HepG2 (cell line): Measurements from ENCODE around the gene ZBTB46. TPM values are rescaled to one million over a fixed set of nuclear protein-coding genes. Genes with fewer than 3 reads are reported as not detected.

Source experiments
- CC2D1A ChIP-seq: sonication (generic); formaldehyde crosslinking; IDR thresholded peaks from 2 replicates; pipeline ENCODE4 v1.8.1; 2023; ENCODE audit warnings: mild to moderate bottlenecking, missing genetic modification reagents
- CENPT ChIP-seq: sonication (generic); formaldehyde crosslinking; IDR thresholded peaks from 2 replicates; pipeline ENCODE4 v1.8.0; 2022; ENCODE audit warnings: low read depth, mild to moderate bottlenecking, moderate library complexity, missing genetic modification reagents
- DNMT1 ChIP-seq: sonication (generic); formaldehyde crosslinking; IDR thresholded peaks from 2 replicates; pipeline ENCODE4 v1.5.1; 2020; ENCODE audit warnings: mild to moderate bottlenecking, missing genetic modification reagents
- FLYWCH1 ChIP-seq: sonication (generic); formaldehyde crosslinking; IDR thresholded peaks from 2 replicates; pipeline ENCODE4 v1.8.1; 2023; ENCODE audit warnings: mild to moderate bottlenecking, missing genetic modification reagents
- GTF3A ChIP-seq: sonication (generic); formaldehyde crosslinking; conservative IDR thresholded peaks from 2 replicates; pipeline ENCODE4 v1.4.0; 2020; ENCODE audit warnings: mild to moderate bottlenecking, missing genetic modification reagents
- HDAC2 ChIP-seq: sonication (generic); formaldehyde crosslinking; IDR thresholded peaks from 2 replicates; pipeline ENCODE4 v1.4.0; 2020; ENCODE audit warnings: missing genetic modification reagents
- HOXA7 ChIP-seq: sonication (generic); formaldehyde crosslinking; IDR thresholded peaks from 2 replicates; pipeline ENCODE4 v1.8.1; 2022; ENCODE audit warnings: mild to moderate bottlenecking, missing genetic modification reagents, moderate library complexity
- KLF11 ChIP-seq: IDR thresholded peaks from 2 replicates; pipeline ENCODE4 v1.6.1; 2016; ENCODE audit warnings: missing compliant biosample characterization
- NFRKB ChIP-seq: fragments of 450-650 bp; IDR thresholded peaks from 2 replicates; pipeline ENCODE4 v1.6.1; 2017
- SP2 ChIP-seq: sonication (generic); formaldehyde crosslinking; IDR thresholded peaks from 2 replicates; pipeline ENCODE4 v1.5.1; 2020; ENCODE audit warnings: mild to moderate bottlenecking, missing genetic modification reagents
- SP4 ChIP-seq: sonication (generic); formaldehyde crosslinking; IDR thresholded peaks from 2 replicates; pipeline ENCODE4 v1.8.1; 2023; ENCODE audit warnings: mild to moderate bottlenecking, missing genetic modification reagents
- TERF1 ChIP-seq: sonication (generic); formaldehyde crosslinking; IDR thresholded peaks from 2 replicates; pipeline ENCODE4 v1.8.0; 2022; ENCODE audit warnings: mild to moderate bottlenecking, missing genetic modification reagents, moderate library complexity
- THAP7 ChIP-seq: sonication (generic); formaldehyde crosslinking; IDR thresholded peaks from 2 replicates; pipeline ENCODE4 v1.8.1; 2023; ENCODE audit warnings: mild to moderate bottlenecking, missing genetic modification reagents
- WIZ ChIP-seq: sonication (generic); formaldehyde crosslinking; IDR thresholded peaks from 2 replicates; pipeline ENCODE4 v1.5.1; 2020; ENCODE audit warnings: mild to moderate bottlenecking, missing genetic modification reagents
- ZNF232 ChIP-seq: sonication (generic); formaldehyde crosslinking; IDR thresholded peaks from 2 replicates; pipeline ENCODE4 v1.4.0; 2020; ENCODE audit warnings: missing genetic modification reagents, borderline replicate concordance
- ZNF383 ChIP-seq: sonication (generic); formaldehyde crosslinking; IDR thresholded peaks from 2 replicates; pipeline ENCODE4 v1.4.0; 2020; ENCODE audit warnings: missing genetic modification reagents, mild to moderate bottlenecking, borderline replicate concordance
- ZNF512 ChIP-seq: sonication (generic); formaldehyde crosslinking; IDR thresholded peaks from 2 replicates; pipeline ENCODE4 v1.4.0; 2020; ENCODE audit warnings: mild to moderate bottlenecking, missing genetic modification reagents
- ZNF800 ChIP-seq: sonication (generic); formaldehyde crosslinking; IDR thresholded peaks from 2 replicates; pipeline ENCODE4 v1.4.0; 2020; ENCODE audit warnings: missing genetic modification reagents
- ZNF839 ChIP-seq: sonication (generic); formaldehyde crosslinking; IDR thresholded peaks from 2 replicates; pipeline ENCODE4 v1.4.0; 2020; ENCODE audit warnings: missing genetic modification reagents, mild to moderate bottlenecking, borderline replicate concordance
- ZNF878 ChIP-seq: sonication (generic); formaldehyde crosslinking; IDR thresholded peaks from 2 replicates; pipeline ENCODE4 v1.8.1; 2023; ENCODE audit warnings: mild to moderate bottlenecking, missing genetic modification reagents, moderate library complexity
- ZSCAN30 ChIP-seq: sonication (generic); formaldehyde crosslinking; IDR thresholded peaks from 2 replicates; pipeline ENCODE4 v1.5.0; 2020; ENCODE audit warnings: mild to moderate bottlenecking, missing genetic modification reagents
- ZXDC ChIP-seq: sonication (generic); formaldehyde crosslinking; IDR thresholded peaks from 2 replicates; pipeline ENCODE4 v1.5.0; 2020; ENCODE audit warnings: mild to moderate bottlenecking, missing genetic modification reagents
- polyA plus RNA-seq, 8 experiments: library from polyadenylated mRNA; depleted of rRNA in 3 of 8; stranded (reverse) in 7 of 8; unstranded in 1 of 8; fragments of >200 nt; fragmentation: Illumina TruSeq in 4 of 8; extraction: Trizol in 4 of 8; gene quantifications; 2 replicates each; pipeline versions ENCODE4 v1.2.1 to v1.2.3, GENCODE V29; 2011 to 2016; ENCODE audit warnings: low read depth in 4 of 8, missing spikeins in 1 of 8, mixed read lengths in 1 of 8; ENCODE audit not compliant: insufficient read depth in 1 of 8
- total RNA-seq, 5 experiments: library from RNA; depleted of rRNA; stranded (reverse); fragments of >200 nt; fragmentation: Illumina TruSeq; extraction: Trizol; gene quantifications; 2 replicates each; pipeline ENCODE4 v1.2.3, GENCODE V29; 2016; ENCODE audit warnings: low read depth in 1 of 5

Gene ZBTB46
- total and polyA plus RNA-seq, 2 of the 13 experiments (the other 11 are each of a cell fraction or from before 2014, with no cell fraction given): 1.6 to 13.5 TPM

GRCh38 chr20:63858393-63859165 lies 27.5 kb upstream of the ZBTB46 start (continued):
- TF ChIP-seq ZXDC (CRISPR knock-in tag): peak; percentile 72; the same call in 1 of the 2 replicates
- TF ChIP-seq NFRKB: no peak
- TF ChIP-seq ZNF232 (CRISPR knock-in tag): no peak
- no peak for TF ChIP-seq ZSCAN30 (CRISPR knock-in tag)
- TF ChIP-seq TERF1: no peak
- no peak; the same call in 1 of the 2 replicates for TF ChIP-seq DNMT1 (CRISPR knock-in tag)
- no peak for TF ChIP-seq HOXA7 (CRISPR knock-in tag)
- peak; percentile 70 for TF ChIP-seq ZNF800 (CRISPR knock-in tag)
- TF ChIP-seq THAP7 (CRISPR knock-in tag): peak; percentile 96
- peak; percentile 69 for TF ChIP-seq SP4
- no peak for TF ChIP-seq SP2 (CRISPR knock-in tag)
- TF ChIP-seq ZNF512 (CRISPR knock-in tag): 0 out of 2 replicates have a peak, but pooled peaks have one; percentile 75
- TF ChIP-seq ZNF839: 0 out of 2 replicates have a peak, but pooled peaks have one; percentile 49
- TF ChIP-seq CENPT (CRISPR knock-in tag): no peak
- TF ChIP-seq WIZ: no peak
- TF ChIP-seq HDAC2 (CRISPR knock-in tag): peak; percentile 88
- peak; percentile 93 for TF ChIP-seq CC2D1A
- no peak; the same call in 1 of the 2 replicates for TF ChIP-seq GTF3A (CRISPR knock-in tag)
- no peak for TF ChIP-seq ZNF383 (CRISPR knock-in tag)
- TF ChIP-seq KLF11 (CRISPR knock-in tag): no peak; the same call in 1 of the 2 replicates
- TF ChIP-seq FLYWCH1: no peak; the same call in 1 of the 2 replicates
- no peak for TF ChIP-seq ZNF878 (CRISPR knock-in tag)
